HEK293 (cell line): ENCODE data around the gene ZSWIM6.

Experiments
- SP2 ChIP-seq: fragments of 450-650 bp; formaldehyde crosslinking; IDR thresholded peaks from 2 replicates; pipeline ENCODE4 v1.5.1; 2016; ENCODE audit warnings: missing biosample characterization, missing genetic modification characterization
- ZNF24 ChIP-seq: fragments of 450-650 bp; formaldehyde crosslinking; IDR thresholded peaks from 2 replicates; pipeline ENCODE4 v1.5.1; 2016; ENCODE audit warnings: missing biosample characterization, missing genetic modification characterization
- ZNF274 ChIP-seq, 2 experiments: fragments of 200-500 bp in 1 of 2; fragments of 450-650 bp in 1 of 2; sonication (Bioruptor generic) in 1 of 2; formaldehyde crosslinking in 1 of 2; IDR thresholded peaks; 2 replicates each; pipeline versions ENCODE4 v1.5.1 to v1.6.1; 2014 to 2016; ENCODE audit warnings: borderline replicate concordance in 1 of 2, inconsistent platforms in 1 of 2, low read length in 1 of 2, missing biosample characterization in 1 of 2, missing genetic modification characterization in 1 of 2
- ZNF654 ChIP-seq: fragments of 450-650 bp; formaldehyde crosslinking; IDR thresholded peaks from 2 replicates; pipeline ENCODE4 v1.5.1; 2016; ENCODE audit warnings: low read depth, missing biosample characterization, missing genetic modification characterization
- ZNF76 ChIP-seq: fragments of 450-650 bp; formaldehyde crosslinking; IDR thresholded peaks from 2 replicates; pipeline ENCODE4; 2016; ENCODE audit warnings: low read depth, missing biosample characterization, missing genetic modification characterization, borderline replicate concordance
- ZSCAN30 ChIP-seq: fragments of 450-650 bp; IDR thresholded peaks from 2 replicates; pipeline ENCODE4 v1.5.1; 2018; ENCODE audit warnings: missing biosample characterization, mild to moderate bottlenecking, missing genetic modification characterization, moderate library complexity
- TF ChIP-seq, protein P1 (sequence below): fragments of 450-650 bp; formaldehyde crosslinking; IDR thresholded peaks from 2 replicates; pipeline ENCODE4 v1.5.1; 2016; ENCODE audit warnings: missing biosample characterization, missing genetic modification characterization
- TF ChIP-seq, protein P2 (sequence below): fragments of 450-650 bp; formaldehyde crosslinking; IDR thresholded peaks from 2 replicates; pipeline ENCODE4 v1.5.1; 2016; ENCODE audit warnings: missing biosample characterization, missing genetic modification characterization

GRCh38 chr5:61334868-61335615, 3.0 kb downstream of the ZSWIM6 start:
- TF ChIP-seq SP2 (tag by site-specific recombination): no peak
- no peak for TF ChIP-seq ZNF274 (IDR thresholded peaks at IDR 0.05; ENCODE audit: low read length)
- TF ChIP-seq ZNF274 (tag by site-specific recombination; IDR thresholded peaks at IDR 0.05; ENCODE audit: borderline replicate concordance): no peak
- no peak for TF ChIP-seq ZNF24 (tag by site-specific recombination)
- TF ChIP-seq, protein P1, sequence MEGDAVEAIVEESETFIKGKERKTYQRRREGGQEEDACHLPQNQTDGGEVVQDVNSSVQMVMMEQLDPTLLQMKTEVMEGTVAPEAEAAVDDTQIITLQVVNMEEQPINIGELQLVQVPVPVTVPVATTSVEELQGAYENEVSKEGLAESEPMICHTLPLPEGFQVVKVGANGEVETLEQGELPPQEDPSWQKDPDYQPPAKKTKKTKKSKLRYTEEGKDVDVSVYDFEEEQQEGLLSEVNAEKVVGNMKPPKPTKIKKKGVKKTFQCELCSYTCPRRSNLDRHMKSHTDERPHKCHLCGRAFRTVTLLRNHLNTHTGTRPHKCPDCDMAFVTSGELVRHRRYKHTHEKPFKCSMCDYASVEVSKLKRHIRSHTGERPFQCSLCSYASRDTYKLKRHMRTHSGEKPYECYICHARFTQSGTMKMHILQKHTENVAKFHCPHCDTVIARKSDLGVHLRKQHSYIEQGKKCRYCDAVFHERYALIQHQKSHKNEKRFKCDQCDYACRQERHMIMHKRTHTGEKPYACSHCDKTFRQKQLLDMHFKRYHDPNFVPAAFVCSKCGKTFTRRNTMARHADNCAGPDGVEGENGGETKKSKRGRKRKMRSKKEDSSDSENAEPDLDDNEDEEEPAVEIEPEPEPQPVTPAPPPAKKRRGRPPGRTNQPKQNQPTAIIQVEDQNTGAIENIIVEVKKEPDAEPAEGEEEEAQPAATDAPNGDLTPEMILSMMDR (tag by site-specific recombination): no peak
- TF ChIP-seq, protein P2, sequence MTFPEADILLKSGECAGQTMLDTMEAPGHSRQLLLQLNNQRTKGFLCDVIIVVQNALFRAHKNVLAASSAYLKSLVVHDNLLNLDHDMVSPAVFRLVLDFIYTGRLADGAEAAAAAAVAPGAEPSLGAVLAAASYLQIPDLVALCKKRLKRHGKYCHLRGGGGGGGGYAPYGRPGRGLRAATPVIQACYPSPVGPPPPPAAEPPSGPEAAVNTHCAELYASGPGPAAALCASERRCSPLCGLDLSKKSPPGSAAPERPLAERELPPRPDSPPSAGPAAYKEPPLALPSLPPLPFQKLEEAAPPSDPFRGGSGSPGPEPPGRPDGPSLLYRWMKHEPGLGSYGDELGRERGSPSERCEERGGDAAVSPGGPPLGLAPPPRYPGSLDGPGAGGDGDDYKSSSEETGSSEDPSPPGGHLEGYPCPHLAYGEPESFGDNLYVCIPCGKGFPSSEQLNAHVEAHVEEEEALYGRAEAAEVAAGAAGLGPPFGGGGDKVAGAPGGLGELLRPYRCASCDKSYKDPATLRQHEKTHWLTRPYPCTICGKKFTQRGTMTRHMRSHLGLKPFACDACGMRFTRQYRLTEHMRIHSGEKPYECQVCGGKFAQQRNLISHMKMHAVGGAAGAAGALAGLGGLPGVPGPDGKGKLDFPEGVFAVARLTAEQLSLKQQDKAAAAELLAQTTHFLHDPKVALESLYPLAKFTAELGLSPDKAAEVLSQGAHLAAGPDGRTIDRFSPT (tag by site-specific recombination): no peak
- no peak for TF ChIP-seq ZSCAN30 (tag by site-specific recombination)
- no peak for TF ChIP-seq ZNF654 (tag by site-specific recombination)
- TF ChIP-seq ZNF76 (tag by site-specific recombination): no peak
